DMS153 treated with DMSO at 0.1 percent for 48 hours (cell line): ENCODE measurements around the gene NCCRP1.

Experiments used
- DNase-seq: peaks from one replicate; lab custom pipeline; 2025; ENCODE audit not compliant: unreplicated experiment; lab: John Stamatoyannopoulos, UW

The NCCRP1 gene

GRCh38 chr19:39164289-39164688 lies 32.5 kb upstream of the NCCRP1 start:
- no peak for DNase-seq

- DNase-seq = no peak
These were observed 30.9 kb upstream of the NCCRP1 start for GRCh38 chr19:39165857-39166256.

- peak; percentile 69 for DNase-seq
These were observed 30.0 kb upstream of the NCCRP1 start for GRCh38 chr19:39166571-39167391.

GRCh38 chr19:39167461-39168257 lies 29.1 kb upstream of the NCCRP1 start:
- peak; percentile 9 for DNase-seq

GRCh38 chr19:39168258-39169142 lies 28.3 kb upstream of the NCCRP1 start:
- DNase-seq = no peak

GRCh38 chr19:39169143-39169810 lies 27.5 kb upstream of the NCCRP1 start:
- DNase-seq = no peak

GRCh38 chr19:39170386-39171231 lies 26.2 kb upstream of the NCCRP1 start:
- no peak for DNase-seq

GRCh38 chr19:39171479-39172465 lies 25.0 kb upstream of the NCCRP1 start:
- no peak for DNase-seq

GRCh38 chr19:39172700-39173501 lies 23.9 kb upstream of the NCCRP1 start:
- no peak for DNase-seq

- no peak for DNase-seq
These were observed 23.2 kb upstream of the NCCRP1 start for GRCh38 chr19:39173502-39173991.

GRCh38 chr19:39174142-39174541 lies 22.6 kb upstream of the NCCRP1 start:
- DNase-seq = no peak

GRCh38 chr19:39174558-39175544 lies 21.9 kb upstream of the NCCRP1 start:
- DNase-seq = no peak

GRCh38 chr19:39175564-39175963 lies 21.2 kb upstream of the NCCRP1 start:
- no peak for DNase-seq

GRCh38 chr19:39177110-39177699 lies 19.6 kb upstream of the NCCRP1 start:
- no peak for DNase-seq

GRCh38 chr19:39177736-39178135 lies 19.0 kb upstream of the NCCRP1 start:
- no peak for DNase-seq
